GM12891 (cell line): ENCODE data around the gene GSTO2.

Source experiments
- POLR2A ChIP-seq: IDR thresholded peaks from 2 replicates; pipeline ENCODE4 v1.6.1; 2011; ENCODE audit warnings: low read depth, low read length, control low read depth
- POLR2AphosphoS5 ChIP-seq: IDR thresholded peaks from 2 replicates; pipeline ENCODE4 v1.6.1; 2011; ENCODE audit warnings: low read depth, low read length, control low read depth
- TAF1 ChIP-seq: IDR thresholded peaks from 2 replicates; pipeline ENCODE4 v1.6.1; 2011; ENCODE audit warnings: low read depth, low read length, control low read depth

DNA sequence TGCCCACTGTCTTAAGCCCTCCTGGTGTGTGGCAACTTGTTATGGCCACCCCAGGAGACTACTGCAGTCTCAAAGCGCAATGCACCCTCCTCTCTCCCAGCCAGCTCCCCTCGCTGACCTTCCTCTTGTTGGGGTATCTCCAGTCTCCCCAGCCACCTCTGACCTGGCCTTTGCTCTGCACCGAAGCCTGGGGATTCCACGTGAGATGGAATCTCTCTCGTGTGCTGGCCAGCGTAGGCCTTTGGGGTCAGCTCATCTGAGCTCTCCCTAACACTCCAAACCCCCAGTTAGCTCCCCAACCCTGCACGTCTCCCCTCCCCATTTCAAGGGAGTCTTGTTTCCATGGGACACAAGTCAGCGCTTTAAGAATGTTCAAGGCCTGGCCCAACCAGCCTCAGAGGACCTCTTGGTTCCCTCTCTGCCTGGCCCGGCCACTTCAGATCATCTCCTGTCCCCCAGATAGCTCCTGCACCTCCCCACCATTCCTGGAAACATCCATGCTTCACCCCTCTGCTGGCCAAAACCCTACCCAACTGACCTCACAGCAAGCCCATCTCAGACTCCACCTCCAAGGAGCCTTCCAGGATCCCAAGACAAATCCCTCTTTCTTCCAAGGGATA lies 58.1 kb downstream of the GSTO2 start:
- TF ChIP-seq POLR2A (no peak), POLR2AphosphoS5 (no peak), TAF1 (no peak)
